Measurements from ENCODE around the gene GPR157. TPM values are rescaled to one million over a fixed set of nuclear protein-coding genes. Genes with fewer than 3 reads are reported as not detected.

The GPR157 gene
- total and polyA plus RNA-seq, 4 donors: 3.7 to 29.3 (median 7.3) TPM

- peak; percentile 51 to 67 (median 66) for DNase-seq
Observed at GRCh38 chr1:9101510-9102146, 27.3 kb downstream of the GPR157 start.

DNA sequence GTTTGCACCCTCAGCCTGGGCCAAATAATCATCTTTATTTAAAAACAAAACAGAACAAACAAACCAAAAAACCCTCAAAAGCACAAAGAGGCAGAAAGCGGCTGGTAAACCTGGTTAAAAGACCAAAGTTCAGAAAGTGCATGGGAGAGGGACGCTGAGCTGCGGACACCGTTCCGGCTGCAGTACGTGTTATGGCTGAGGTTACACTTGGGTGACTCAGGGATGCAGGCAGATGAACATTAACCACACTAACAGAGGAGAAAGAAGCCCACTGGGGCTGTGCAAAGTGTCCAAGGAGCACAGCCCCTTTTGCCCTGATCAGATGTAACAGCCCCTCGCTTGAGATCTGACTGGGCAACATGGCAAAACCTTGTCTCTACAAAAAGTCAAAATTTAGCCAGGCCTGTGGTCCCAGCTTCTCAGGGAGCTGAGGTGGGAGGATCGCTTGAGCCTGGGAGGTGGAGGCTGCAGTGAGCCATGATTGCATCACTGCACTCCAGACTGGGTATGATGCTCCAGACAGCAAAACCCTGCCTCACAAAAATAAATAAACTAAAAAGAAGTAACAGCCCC lies 28.3 kb downstream of the GPR157 start:
- ATAC-seq (ENCODE audit: insufficient read depth, low FRiP score) (no peak), DNase-seq (no peak)
- Histone ChIP-seq H3K9me3 (ENCODE audit: control insufficient read depth in 4 of 4, insufficient read depth in 3 of 4, low read length in 3 of 4) (peaks cover 0 to 6% (median 0%) of the 10 kb centered on the region in 4 donors), H3K9ac (ENCODE audit: insufficient read depth in 1 of 2, low read length in 2 of 2) (no peak overlapping the region), H3K36me3 (ENCODE audit: control insufficient read depth in 4 of 4, insufficient read depth in 4 of 4, low read length in 4 of 4) (peaks cover 5 to 21% (median 14%) of the 10 kb centered on the region in 4 donors), H3K27me3 (ENCODE audit: control insufficient read depth in 3 of 3, insufficient read depth in 3 of 3, low read length in 2 of 3) (no peaks in the 10 kb centered on the region), H3K4me3 (no peak overlapping the region), H3K27ac (ENCODE audit: low read depth in 1 of 2, low read length in 1 of 2) (no peak overlapping the region), H3K4me1 (ENCODE audit: control insufficient read depth in 5 of 5, insufficient read depth in 5 of 5, low read length in 5 of 5) (no peaks in the 10 kb centered on the region)
- 91 to 94% methylated on average over 8 of the region's 8 CpGs for WGBS, 2 donors
- TF ChIP-seq, protein P1, sequence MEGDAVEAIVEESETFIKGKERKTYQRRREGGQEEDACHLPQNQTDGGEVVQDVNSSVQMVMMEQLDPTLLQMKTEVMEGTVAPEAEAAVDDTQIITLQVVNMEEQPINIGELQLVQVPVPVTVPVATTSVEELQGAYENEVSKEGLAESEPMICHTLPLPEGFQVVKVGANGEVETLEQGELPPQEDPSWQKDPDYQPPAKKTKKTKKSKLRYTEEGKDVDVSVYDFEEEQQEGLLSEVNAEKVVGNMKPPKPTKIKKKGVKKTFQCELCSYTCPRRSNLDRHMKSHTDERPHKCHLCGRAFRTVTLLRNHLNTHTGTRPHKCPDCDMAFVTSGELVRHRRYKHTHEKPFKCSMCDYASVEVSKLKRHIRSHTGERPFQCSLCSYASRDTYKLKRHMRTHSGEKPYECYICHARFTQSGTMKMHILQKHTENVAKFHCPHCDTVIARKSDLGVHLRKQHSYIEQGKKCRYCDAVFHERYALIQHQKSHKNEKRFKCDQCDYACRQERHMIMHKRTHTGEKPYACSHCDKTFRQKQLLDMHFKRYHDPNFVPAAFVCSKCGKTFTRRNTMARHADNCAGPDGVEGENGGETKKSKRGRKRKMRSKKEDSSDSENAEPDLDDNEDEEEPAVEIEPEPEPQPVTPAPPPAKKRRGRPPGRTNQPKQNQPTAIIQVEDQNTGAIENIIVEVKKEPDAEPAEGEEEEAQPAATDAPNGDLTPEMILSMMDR (IDR thresholded peaks at IDR 0.05; ENCODE audit: control extremely low read depth, extremely low read depth): no peak

More at GRCh38 chr1:9101510-9102146, 27.3 kb downstream of the GPR157 start:
- peaks cover 0 to under 1% (median 0%) of the 10 kb centered on the region in 5 donors for H3K4me1 ChIP-seq (ENCODE audit: control insufficient read depth in 5 of 5, insufficient read depth in 5 of 5, low read length in 5 of 5)
- H3K4me3 ChIP-seq: no peak overlapping the region
- ATAC-seq (ENCODE audit: insufficient read depth, low FRiP score): no peak
- no peak overlapping the region for H3K27ac ChIP-seq (ENCODE audit: low read depth in 1 of 2, low read length in 1 of 2)
- peaks cover 5 to 21% (median 15%) of the 10 kb centered on the region in 4 donors for H3K36me3 ChIP-seq (ENCODE audit: control insufficient read depth in 4 of 4, insufficient read depth in 4 of 4, low read length in 4 of 4)
- no peaks in the 10 kb centered on the region for H3K9me3 ChIP-seq (ENCODE audit: control insufficient read depth in 4 of 4, insufficient read depth in 3 of 4, low read length in 3 of 4)
- WGBS, 2 donors: 42 to 72% methylated on average over 4 of the region's 4 CpGs
- H3K27me3 ChIP-seq (ENCODE audit: control insufficient read depth in 3 of 3, insufficient read depth in 3 of 3, low read length in 2 of 3): no peaks in the 10 kb centered on the region
- no peak overlapping the region for H3K9ac ChIP-seq (ENCODE audit: insufficient read depth in 1 of 2, low read length in 2 of 2)
- TF ChIP-seq, protein P1 (IDR thresholded peaks at IDR 0.05; ENCODE audit: control extremely low read depth, extremely low read depth): peak; percentile 25

GRCh38 chr1:9099555-9099954 lies 29.3 kb downstream of the GPR157 start:
- Histone ChIP-seq H3K27ac (ENCODE audit: low read depth in 1 of 2, low read length in 1 of 2) (no peak overlapping the region), H3K9ac (ENCODE audit: insufficient read depth in 1 of 2, low read length in 2 of 2) (no peak overlapping the region), H3K4me1 (ENCODE audit: control insufficient read depth in 5 of 5, insufficient read depth in 5 of 5, low read length in 5 of 5) (no peaks in the 10 kb centered on the region), H3K36me3 (ENCODE audit: control insufficient read depth in 4 of 4, insufficient read depth in 4 of 4, low read length in 4 of 4) (peaks cover 5 to 21% (median 12%) of the 10 kb centered on the region in 4 donors), H3K27me3 (ENCODE audit: control insufficient read depth in 3 of 3, insufficient read depth in 3 of 3, low read length in 2 of 3) (no peaks in the 10 kb centered on the region), H3K9me3 (ENCODE audit: control insufficient read depth in 4 of 4, insufficient read depth in 3 of 4, low read length in 3 of 4) (peaks cover 0 to 8% (median 0%) of the 10 kb centered on the region in 4 donors), H3K4me3 (no peak overlapping the region)
- TF ChIP-seq, protein P1 (IDR thresholded peaks at IDR 0.05; ENCODE audit: control extremely low read depth, extremely low read depth): no peak
- no peak for ATAC-seq (ENCODE audit: insufficient read depth, low FRiP score)
- no peak for DNase-seq
- 89 to 91% methylated on average over 7 of the region's 7 CpGs for WGBS, 2 donors
